Calu3 (cell line): Measurements from ENCODE around the gene SPNS2. TPM values are rescaled to one million over a fixed set of nuclear protein-coding genes. Genes with fewer than 3 reads are reported as not detected.

Experiments
- BruUV-seq: library from RNA; stranded (reverse); fragments of 400-500 nt; replicated peaks from 2 replicates; lab custom pipeline; 2021; lab: Mats Ljungman, UMichigan
- CTCF ChIA-PET: fragments of 300-600 bp; sonication (Branson Sonifier 250); formaldehyde crosslinking; loops from one replicate; lab custom pipeline; 2022; ENCODE audit warnings: antibody characterized with exemption; lab: Charles Lee
- DNase-seq: peaks from one replicate; pipeline ENCODE4 v3.0.0; 2022
- H3K27ac Mint-ChIP-seq: one replicate; pipeline ENCODE4 v1.8.0; 2022; ENCODE audit warnings: mixed read lengths; ENCODE audit not compliant: unreplicated experiment
- H3K27me3 Mint-ChIP-seq: one replicate; pipeline ENCODE4 v1.8.0; 2022; ENCODE audit warnings: mixed read lengths; ENCODE audit not compliant: unreplicated experiment
- H3K36me3 Mint-ChIP-seq: one replicate; pipeline ENCODE4 v1.8.0; 2022; ENCODE audit warnings: mild to moderate bottlenecking, moderate library complexity, mixed read lengths; ENCODE audit not compliant: insufficient read depth, unreplicated experiment
- H3K4me1 Mint-ChIP-seq: one replicate; pipeline ENCODE4 v1.8.0; 2022; ENCODE audit warnings: mild to moderate bottlenecking, low read depth, mixed read lengths; ENCODE audit not compliant: unreplicated experiment
- H3K4me3 Mint-ChIP-seq: one replicate; pipeline ENCODE4 v1.8.0; 2022; ENCODE audit warnings: mild to moderate bottlenecking, low read depth, moderate library complexity, mixed read lengths; ENCODE audit not compliant: unreplicated experiment
- H3K9me3 Mint-ChIP-seq: one replicate; pipeline ENCODE4 v1.8.0; 2022; ENCODE audit warnings: low read depth, mixed read lengths; ENCODE audit not compliant: unreplicated experiment
- CTCF ChIP-seq: fragments of 200-600 bp; IDR thresholded peaks from one replicate; pipeline ENCODE4 v1.8.0; 2022; ENCODE audit warnings: antibody characterized with exemption; ENCODE audit not compliant: unreplicated experiment
- intact Hi-C: fragments of 100-400 bp; cut with micrococcal nuclease; formaldehyde crosslinking; loops from one replicate; pipeline ENCODE4 v1.10.0; 2022; ENCODE audit not compliant: unreplicated experiment
- total RNA-seq: library from RNA; stranded (reverse); gene quantifications from 2 replicates; pipeline ENCODE4 v1.2.3, GENCODE V29; 2022

Gene SPNS2
- total RNA-seq, 1 experiment from 2014 or later = 63.4 TPM

DNA sequence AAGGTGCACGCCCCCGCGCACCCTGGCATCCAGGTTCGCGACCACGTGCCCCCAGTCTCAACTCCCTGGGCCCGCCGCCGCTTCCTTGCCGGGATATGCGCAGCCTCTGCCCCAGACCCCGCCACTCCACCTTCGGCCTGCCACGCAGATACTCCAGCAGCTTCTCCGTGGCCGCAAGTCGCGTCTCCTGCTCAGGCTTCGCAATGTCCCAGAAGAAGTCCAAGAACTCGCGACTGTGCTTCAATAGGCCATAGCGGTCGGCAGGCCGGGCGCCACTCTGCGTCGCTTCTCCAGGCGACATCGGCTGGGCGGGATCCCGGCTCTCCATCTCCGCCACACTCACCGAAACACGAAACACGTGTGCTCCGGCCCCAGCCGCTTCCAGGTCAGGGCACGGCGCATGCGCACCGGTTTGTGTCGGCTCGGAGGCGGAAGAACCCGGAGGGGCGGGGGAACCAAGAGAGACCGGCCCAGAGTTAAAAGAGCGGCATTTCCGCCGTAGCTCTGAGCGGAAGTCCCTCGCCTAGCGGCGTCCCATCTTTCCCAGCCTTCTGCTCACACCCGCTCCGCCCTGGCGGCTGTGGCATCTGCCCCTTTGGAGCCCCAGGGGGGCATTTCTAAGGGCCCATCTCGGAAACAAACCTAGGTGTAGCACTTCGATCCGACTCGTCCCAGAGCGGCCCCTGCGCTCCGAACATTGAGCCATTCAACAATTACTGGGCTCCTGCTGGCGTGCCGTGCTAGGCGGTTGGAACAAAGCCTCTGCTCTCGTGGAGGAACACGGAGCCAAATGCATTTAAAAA, 56.5 kb downstream of the SPNS2 start, which contains the start of gene MYBBP1A:
TSS of gene MYBBP1A (minus strand) at position 388 of the 803 bp plus-strand sequence. CDS start at position 328, 60 bp downstream.
- Mint-ChIP-seq H3K4me3 (peak within 1 kb of the TSS; percentile 74), H3K36me3 (peaks cover 46% of the 10 kb centered on the region), H3K27me3 (no peaks in the 10 kb centered on the region), H3K9me3 (no peaks in the 10 kb centered on the region), H3K27ac (peak within 1 kb of the TSS; percentile 54), H3K4me1 (peaks cover 8% of the 10 kb centered on the region)
- CTCF ChIA-PET = interaction anchor here (0.8 to 1.0 kb wide), 2 partner anchors 136 to 166 kb away, joined by 3 read pairs; no protein-coding TSS in a partner anchor
- no peak for TF ChIP-seq CTCF
- intact Hi-C loops = no loop called here
- DNase-seq = peak; percentile 94
- no TSS peak for BruUV-seq

- H3K4me3 Mint-ChIP-seq = peak overlapping the region; percentile 74
- peak overlapping the region; percentile 53 for H3K27ac Mint-ChIP-seq
- peaks cover 8% of the 10 kb centered on the region for H3K4me1 Mint-ChIP-seq
- intact Hi-C loops = no loop called here
- CTCF ChIA-PET = interaction anchor here (0.6 to 1.0 kb wide), 2 partner anchors 137 to 491 kb away, joined by 3 read pairs; no protein-coding TSS in a partner anchor
- BruUV-seq = no TSS peak
- no peak for DNase-seq
- no peaks in the 10 kb centered on the region for H3K27me3 Mint-ChIP-seq
- no peaks in the 10 kb centered on the region for H3K9me3 Mint-ChIP-seq
- peaks cover 42% of the 10 kb centered on the region for H3K36me3 Mint-ChIP-seq
- no peak for TF ChIP-seq CTCF
Measured at GRCh38 chr17:4555873-4556759, 57.4 kb downstream of the SPNS2 start.

GRCh38 chr17:4556996-4557395, 58.3 kb downstream of the SPNS2 start:
- H3K27me3 Mint-ChIP-seq = no peaks in the 10 kb centered on the region
- BruUV-seq = no TSS peak
- DNase-seq = no peak
- intact Hi-C loops = no loop called here
- H3K4me3 Mint-ChIP-seq = no peak overlapping the region
- no peak for TF ChIP-seq CTCF
- no peak overlapping the region for H3K27ac Mint-ChIP-seq
- peaks cover 13% of the 10 kb centered on the region for H3K4me1 Mint-ChIP-seq
- H3K36me3 Mint-ChIP-seq = peaks cover 35% of the 10 kb centered on the region
- no peaks in the 10 kb centered on the region for H3K9me3 Mint-ChIP-seq
- CTCF ChIA-PET = interaction anchor here (0.6 kb wide), 1 partner anchor 491 kb away, joined by 3 read pairs; no protein-coding TSS in a partner anchor

GRCh38 chr17:4557626-4558346, 59.1 kb downstream of the SPNS2 start:
- H3K36me3 Mint-ChIP-seq = peaks cover 27% of the 10 kb centered on the region
- no TSS peak for BruUV-seq
- H3K9me3 Mint-ChIP-seq = no peaks in the 10 kb centered on the region
- H3K27ac Mint-ChIP-seq = no peak overlapping the region
- H3K4me3 Mint-ChIP-seq = no peak overlapping the region
- no peak for DNase-seq
- intact Hi-C loops = no loop called here
- no peaks in the 10 kb centered on the region for H3K27me3 Mint-ChIP-seq
- no peak for TF ChIP-seq CTCF
- CTCF ChIA-PET = no interaction called here
- peaks cover 21% of the 10 kb centered on the region for H3K4me1 Mint-ChIP-seq
